T-helper 2 cell treated with Interferon-gamma antibody and Interleukin-4, amounts not matched to agents 100 ng/mL and 5 ng/mL, for 36 hours (primary cell): Measurements from ENCODE around the gene HIKESHI. TPM values are rescaled to one million over a fixed set of nuclear protein-coding genes. Genes with fewer than 3 reads are reported as not detected.
"Not testable (repeated sequence)": the region's sequence is repeated elsewhere in the genome, so short reads cannot be mapped to it uniquely, and the experiment has no call there.

Experiments
- intact Hi-C: fragments of 100-400 bp; cut with micrococcal nuclease; formaldehyde crosslinking; loops from one replicate; pipeline ENCODE4 v1.15.1; 2023
- total RNA-seq: library from RNA; stranded (reverse); gene quantifications from 2 replicates; pipeline ENCODE4 v1.2.3, GENCODE V29; 2022

HIKESHI gene
- total RNA-seq, 1 donor from 2014 or later, result 41.3 TPM

GRCh38 chr11:86292912-86293616, 9.0 kb upstream of the HIKESHI start:
- intact Hi-C loops, result loop anchor here (1.0 to 5.0 kb wide), 4 partner anchors 250 to 698 kb away; no protein-coding TSS in a partner anchor

GRCh38 chr11:86294026-86294425, 8.0 kb upstream of the HIKESHI start:
- intact Hi-C loops, result loop anchor here (5.0 kb wide), 2 partner anchors 352 to 602 kb away; no protein-coding TSS in a partner anchor

- intact Hi-C loops, result loop anchor here (1.0 to 5.0 kb wide), 5 partner anchors 56 to 673 kb away; partner anchors contain the start of genes CREBZF, PICALM and TMEM126B
Observed at GRCh38 chr11:86301742-86302091, 323 bp upstream of the HIKESHI start.

DNA sequence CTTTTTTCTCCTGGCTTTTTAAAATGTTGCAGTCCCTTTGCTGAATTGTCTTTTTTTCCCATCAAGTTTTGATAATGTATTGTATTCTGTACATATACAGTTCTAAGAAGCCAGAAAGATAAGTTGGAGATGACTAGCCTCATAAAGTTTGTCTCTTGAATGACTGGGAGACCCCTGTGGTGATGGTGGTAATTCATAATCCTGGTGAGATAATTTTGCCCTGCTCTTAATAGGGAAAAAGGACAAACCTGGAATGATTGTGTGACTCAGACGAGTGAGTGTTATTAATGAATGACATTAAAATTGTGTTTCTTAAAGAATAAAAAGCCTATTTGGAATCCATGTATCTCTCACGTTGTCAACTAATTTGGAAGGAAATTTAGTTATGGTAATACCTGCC, 1.2 kb downstream of the HIKESHI start:
- intact Hi-C loops, result loop anchor here (2.0 to 5.0 kb wide), 2 partner anchors 234 to 551 kb away; partner anchors contain the start of gene PICALM

DNA sequence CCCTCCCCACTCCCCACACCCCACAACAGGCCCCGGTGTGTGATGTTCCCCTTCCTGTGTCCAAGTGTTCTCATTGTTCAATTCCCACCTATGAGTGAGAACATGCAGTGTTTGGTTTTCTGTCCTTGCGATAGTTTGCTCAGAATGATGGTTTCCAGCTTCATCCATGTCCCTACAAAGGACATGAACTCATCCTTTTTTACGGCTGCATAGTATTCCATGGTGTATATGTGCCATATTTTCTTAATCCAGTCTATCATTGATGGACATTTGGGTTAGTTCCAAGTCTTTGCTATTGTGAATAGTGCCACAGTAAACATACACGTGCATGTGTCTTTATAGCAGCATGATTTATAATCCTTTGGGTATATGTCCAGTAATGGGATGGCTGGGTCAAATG, 6.7 kb downstream of the HIKESHI start:
- intact Hi-C loops, result not testable (repeated sequence)

DNA sequence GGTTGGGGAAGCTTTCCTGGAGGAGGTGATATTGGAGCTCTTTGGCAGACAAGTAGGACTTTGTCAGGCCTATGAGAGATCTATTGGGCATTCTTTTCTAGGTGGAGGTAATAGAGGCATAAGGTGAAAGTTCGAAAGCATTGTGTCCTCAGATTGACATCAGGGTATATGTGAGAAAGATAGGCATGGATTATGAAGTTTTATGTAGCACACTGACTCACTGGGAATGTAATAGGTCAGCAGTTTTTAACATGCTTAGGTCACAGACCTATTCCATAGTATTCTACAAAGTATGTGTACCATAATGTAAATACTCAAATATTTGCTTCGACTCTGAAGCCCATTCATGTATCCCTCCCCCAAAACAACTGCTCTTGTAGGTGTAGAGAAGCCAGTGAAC, 11.8 kb downstream of the HIKESHI start:
- intact Hi-C loops, result no loop called here

DNA sequence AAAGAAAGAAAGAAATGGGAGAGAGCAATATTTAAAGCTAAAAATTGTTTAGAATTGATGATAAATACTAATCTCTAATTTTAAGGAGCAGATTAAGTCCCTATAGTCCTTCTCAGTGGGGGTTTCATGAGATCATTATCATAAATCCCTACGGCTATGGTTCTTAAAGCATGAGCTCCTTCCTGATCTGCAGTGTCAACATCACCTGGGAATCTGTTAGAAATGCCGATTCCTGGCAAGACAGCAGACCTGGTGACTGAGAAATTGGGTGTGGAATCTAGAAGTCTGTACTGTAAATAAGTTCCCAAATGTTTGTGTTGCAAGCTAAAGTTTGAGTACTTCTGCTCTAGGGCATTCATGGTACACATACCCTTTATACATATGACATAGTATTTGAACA, 12.6 kb downstream of the HIKESHI start:
- intact Hi-C loops, result no loop called here

- intact Hi-C loops, result no loop called here
Observed at GRCh38 chr11:86335131-86335767, 33.2 kb downstream of the HIKESHI start.

GRCh38 chr11:86337227-86337626, 35.2 kb downstream of the HIKESHI start:
- intact Hi-C loops, result no loop called here

- intact Hi-C loops, result no loop called here
Observed at GRCh38 chr11:86341382-86341781, 39.3 kb downstream of the HIKESHI start.

DNA sequence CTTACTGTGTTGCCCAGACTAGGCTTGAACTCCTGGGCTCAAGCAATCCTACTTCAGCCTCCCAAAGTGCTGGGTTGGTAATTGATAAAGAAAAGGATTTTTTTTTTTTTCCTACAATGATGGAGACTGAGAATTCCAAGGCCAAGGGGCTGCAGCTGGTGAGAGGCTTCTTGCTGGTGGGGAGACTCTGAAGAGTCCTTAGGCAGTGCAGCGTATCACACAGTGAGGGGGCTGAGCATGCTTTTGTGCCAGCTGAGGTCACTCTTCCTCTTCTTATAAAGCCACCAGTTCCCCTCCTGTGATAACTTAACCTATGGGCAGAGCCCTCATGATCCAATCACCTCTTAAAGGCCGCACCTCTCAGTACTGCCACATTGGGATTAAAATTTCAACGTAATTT, 44.5 kb downstream of the HIKESHI start:
- intact Hi-C loops, result no loop called here

- intact Hi-C loops, result no loop called here
Observed at GRCh38 chr11:86355256-86355655, 53.2 kb downstream of the HIKESHI start.

- intact Hi-C loops, result not testable (repeated sequence)
Observed at GRCh38 chr11:86357412-86357811, 55.4 kb downstream of the HIKESHI start.

GRCh38 chr11:86358720-86359119, 56.7 kb downstream of the HIKESHI start:
- intact Hi-C loops, result no loop called here

DNA sequence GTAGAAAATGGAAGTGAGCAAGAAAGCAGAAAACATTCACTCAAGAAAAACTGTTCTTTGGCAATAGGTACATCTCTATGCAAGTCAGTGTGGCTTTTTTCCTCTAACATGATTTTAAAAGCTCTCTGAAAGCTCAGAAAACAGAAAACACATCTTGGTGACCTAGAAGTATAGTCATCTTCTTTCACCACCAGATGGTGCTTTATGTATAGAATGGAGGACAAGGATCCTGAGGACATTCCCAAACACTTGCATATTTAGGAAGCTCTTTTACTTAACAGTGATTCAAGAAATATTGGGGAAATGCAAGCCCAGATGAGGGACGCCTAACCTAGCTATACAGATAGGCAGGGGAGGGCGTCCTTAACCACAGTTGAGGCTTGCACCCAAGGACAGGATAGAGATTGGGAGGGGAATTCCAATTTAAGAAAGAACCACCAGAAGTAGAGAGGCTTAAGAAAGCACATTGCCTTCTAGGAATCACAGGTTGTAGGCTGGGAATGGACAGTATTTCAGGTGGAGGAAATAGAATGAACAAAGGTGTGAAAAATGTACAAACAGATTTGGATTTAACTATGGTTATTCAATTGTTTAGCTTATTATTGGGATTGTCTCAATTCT, 58.8 kb downstream of the HIKESHI start:
- intact Hi-C loops, result no loop called here

DNA sequence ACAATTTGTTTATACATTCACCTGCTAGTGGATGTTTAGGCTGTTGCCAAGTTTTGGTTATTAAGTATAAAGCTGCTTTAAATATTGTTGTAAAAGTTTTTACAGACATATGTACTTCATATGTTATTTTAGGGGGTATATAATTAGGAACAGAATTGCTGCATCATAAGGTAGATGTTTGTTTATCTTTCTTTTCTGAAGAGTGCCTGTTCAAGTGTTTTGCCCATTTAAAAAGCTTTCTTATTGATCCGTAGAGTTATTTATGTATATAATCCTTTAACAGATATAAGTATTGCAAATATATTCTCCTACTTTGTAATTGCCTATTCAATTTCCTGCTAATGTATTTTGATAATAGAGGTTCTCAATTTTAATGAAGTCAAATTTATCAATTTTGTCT, 61.4 kb downstream of the HIKESHI start:
- intact Hi-C loops, result no loop called here

- intact Hi-C loops, result no loop called here
Observed at GRCh38 chr11:86365546-86365945, 63.5 kb downstream of the HIKESHI start.

- intact Hi-C loops, result no loop called here
Observed at GRCh38 chr11:86369668-86370067, 67.6 kb downstream of the HIKESHI start.

GRCh38 chr11:86370171-86370570, 68.1 kb downstream of the HIKESHI start:
- intact Hi-C loops, result no loop called here

DNA sequence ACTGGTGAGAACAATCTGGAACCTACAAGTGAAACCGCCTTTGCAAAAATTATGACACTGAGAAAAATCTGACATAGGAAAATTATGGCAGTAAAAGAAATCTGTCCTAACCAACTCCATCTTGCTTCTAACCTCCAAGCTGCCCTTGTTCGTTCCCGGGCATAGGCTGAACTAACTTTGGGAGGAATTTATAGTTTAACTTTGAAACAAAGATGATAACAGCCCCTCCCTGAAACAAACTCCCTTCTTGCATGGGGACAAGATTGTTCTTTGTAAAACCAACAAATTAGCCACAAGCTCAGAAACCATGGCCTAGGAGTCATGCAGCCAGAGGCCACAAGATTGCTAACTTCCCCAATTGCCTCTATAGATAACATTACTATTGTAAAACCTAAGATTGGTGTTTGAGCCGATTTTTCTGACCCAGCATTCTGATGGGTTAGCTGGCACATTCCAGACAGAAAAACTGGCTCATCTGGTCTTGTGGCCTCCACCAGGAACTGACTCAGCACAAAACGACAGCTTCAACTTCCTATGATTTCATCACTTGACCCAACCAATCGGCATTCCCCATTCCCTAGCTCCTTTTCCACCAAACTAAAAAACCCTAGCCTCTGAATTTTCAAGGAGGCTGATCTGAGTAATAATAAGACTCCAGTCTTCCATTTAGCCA, 69.0 kb downstream of the HIKESHI start:
- intact Hi-C loops, result no loop called here

DNA sequence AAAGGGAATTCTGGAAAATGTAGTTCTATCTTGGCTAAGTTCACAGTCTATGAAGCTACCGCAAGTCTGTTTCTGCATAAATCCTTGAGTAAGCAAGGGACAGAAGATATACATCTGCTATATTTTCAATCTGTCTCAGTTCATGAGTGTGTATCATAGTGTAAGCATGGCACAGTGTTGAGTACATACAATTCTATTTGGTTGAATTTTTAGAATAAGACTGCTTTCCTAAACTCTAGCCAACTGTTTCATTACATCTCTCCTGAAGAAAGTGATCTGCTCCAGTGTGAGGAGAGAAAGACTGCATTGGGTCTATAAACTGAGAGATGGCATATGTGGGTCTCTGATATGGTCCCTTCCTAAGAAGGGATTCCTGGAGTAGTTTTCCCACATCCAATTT, 70.0 kb downstream of the HIKESHI start:
- intact Hi-C loops, result no loop called here

GRCh38 chr11:86372586-86372985, 70.5 kb downstream of the HIKESHI start:
- intact Hi-C loops, result no loop called here
